Measurements from ENCODE around the gene EPHB1. TPM values are rescaled to one million over a fixed set of nuclear protein-coding genes. Genes with fewer than 3 reads are reported as not detected.

The EPHB1 gene
- total RNA-seq, 1 donor = 0.36 TPM

DNA sequence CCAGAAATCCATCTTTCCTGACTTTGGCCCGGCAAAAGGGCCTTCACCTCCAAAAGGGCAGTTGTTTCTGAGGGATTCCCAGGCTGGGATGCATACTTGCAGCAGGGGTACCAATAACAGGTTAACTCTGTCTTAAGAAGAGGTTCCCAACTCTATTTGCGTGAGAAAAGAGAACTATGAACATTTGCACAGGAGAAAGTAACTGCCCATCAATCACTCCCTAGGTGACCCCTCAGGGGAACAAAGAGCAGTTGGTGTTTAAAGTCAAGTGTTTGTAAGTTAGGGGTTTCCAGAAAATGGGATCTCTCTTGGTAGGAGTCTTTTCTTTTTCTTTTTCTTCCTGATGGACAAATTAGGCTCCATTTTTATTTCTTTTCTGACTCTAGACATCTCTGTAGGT lies 97.3 kb downstream of the EPHB1 start:
- Histone ChIP-seq H4K20me1 (ENCODE audit: insufficient read depth, low read length) (no peaks in the 10 kb centered on the region), H3K4me2 (ENCODE audit: insufficient read depth, low read length) (no peak overlapping the region), H3K4me1 (ENCODE audit: insufficient read depth, low read length) (no peaks in the 10 kb centered on the region), H3K79me2 (ENCODE audit: insufficient read depth, low read length) (no peaks in the 10 kb centered on the region), H3K9me3 (ENCODE audit: low read depth, low read length) (no peaks in the 10 kb centered on the region), H3K27me3 (ENCODE audit: insufficient read depth, low read length) (no peaks in the 10 kb centered on the region), H3K27ac (ENCODE audit: low read depth, low read length) (no peak overlapping the region), H3K4me3 (ENCODE audit: insufficient read depth, low read length) (no peak overlapping the region), H3K36me3 (ENCODE audit: insufficient read depth, low read length) (no peaks in the 10 kb centered on the region), H2AFZ (ENCODE audit: low read length) (no peak overlapping the region)
- TF ChIP-seq, protein P1, sequence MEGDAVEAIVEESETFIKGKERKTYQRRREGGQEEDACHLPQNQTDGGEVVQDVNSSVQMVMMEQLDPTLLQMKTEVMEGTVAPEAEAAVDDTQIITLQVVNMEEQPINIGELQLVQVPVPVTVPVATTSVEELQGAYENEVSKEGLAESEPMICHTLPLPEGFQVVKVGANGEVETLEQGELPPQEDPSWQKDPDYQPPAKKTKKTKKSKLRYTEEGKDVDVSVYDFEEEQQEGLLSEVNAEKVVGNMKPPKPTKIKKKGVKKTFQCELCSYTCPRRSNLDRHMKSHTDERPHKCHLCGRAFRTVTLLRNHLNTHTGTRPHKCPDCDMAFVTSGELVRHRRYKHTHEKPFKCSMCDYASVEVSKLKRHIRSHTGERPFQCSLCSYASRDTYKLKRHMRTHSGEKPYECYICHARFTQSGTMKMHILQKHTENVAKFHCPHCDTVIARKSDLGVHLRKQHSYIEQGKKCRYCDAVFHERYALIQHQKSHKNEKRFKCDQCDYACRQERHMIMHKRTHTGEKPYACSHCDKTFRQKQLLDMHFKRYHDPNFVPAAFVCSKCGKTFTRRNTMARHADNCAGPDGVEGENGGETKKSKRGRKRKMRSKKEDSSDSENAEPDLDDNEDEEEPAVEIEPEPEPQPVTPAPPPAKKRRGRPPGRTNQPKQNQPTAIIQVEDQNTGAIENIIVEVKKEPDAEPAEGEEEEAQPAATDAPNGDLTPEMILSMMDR (IDR thresholded peaks at IDR 0.05; ENCODE audit: extremely low read depth, low read depth, low read length) = no peak
- no peak for DNase-seq (ENCODE audit: insufficient read length, low spot score, missing footprints)

DNA sequence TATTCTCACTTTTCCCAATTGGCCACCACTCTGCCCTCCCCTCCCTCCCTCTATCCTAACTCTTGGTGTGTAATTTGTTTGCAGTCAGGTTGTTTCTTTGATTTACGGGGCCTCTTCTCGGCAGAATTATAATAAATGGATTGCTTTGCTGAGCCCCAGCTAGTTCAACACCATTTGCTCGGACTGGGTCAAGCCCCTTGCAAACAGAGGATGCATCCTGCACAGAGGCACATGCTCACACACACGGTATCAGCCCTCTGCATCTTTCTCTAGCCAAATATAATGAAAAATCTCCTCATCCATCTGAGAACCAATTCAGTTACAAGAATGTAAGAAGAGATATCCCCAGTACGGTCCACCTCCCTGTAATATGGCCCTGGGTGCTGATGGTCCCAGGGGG lies 97.7 kb downstream of the EPHB1 start:
- Histone ChIP-seq H3K4me2 (ENCODE audit: insufficient read depth, low read length) (no peak overlapping the region), H3K27ac (ENCODE audit: low read depth, low read length) (no peak overlapping the region), H3K9me3 (ENCODE audit: low read depth, low read length) (no peaks in the 10 kb centered on the region), H3K27me3 (ENCODE audit: insufficient read depth, low read length) (no peaks in the 10 kb centered on the region), H3K36me3 (ENCODE audit: insufficient read depth, low read length) (no peaks in the 10 kb centered on the region), H3K79me2 (ENCODE audit: insufficient read depth, low read length) (no peaks in the 10 kb centered on the region), H3K4me3 (ENCODE audit: insufficient read depth, low read length) (no peak overlapping the region), H4K20me1 (ENCODE audit: insufficient read depth, low read length) (no peaks in the 10 kb centered on the region), H2AFZ (ENCODE audit: low read length) (no peak overlapping the region), H3K4me1 (ENCODE audit: insufficient read depth, low read length) (no peaks in the 10 kb centered on the region)
- TF ChIP-seq, protein P1 (IDR thresholded peaks at IDR 0.05; ENCODE audit: extremely low read depth, low read depth, low read length) = no peak
- no peak for DNase-seq (ENCODE audit: insufficient read length, low spot score, missing footprints)

DNA sequence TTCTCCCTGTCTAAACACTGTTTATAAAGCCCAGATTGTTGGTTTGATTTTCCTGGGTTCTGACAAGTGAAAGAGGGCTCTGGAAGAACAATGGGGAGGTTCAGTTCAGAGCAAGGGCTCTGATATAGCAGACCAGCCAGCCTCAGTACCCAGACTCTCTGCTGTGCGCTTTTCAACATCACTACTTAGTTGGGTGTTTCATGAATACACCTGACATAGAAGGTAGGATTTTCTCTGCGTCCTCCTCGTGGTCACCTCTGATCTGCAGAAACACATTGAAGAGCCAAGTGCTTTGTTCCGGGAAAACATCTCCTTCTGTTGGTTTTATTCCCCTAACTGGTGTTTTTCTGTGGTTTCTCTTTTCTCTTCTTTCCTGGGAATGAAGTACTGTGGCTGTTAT lies 99.5 kb downstream of the EPHB1 start:
- Histone ChIP-seq H3K4me1 (ENCODE audit: insufficient read depth, low read length) (no peaks in the 10 kb centered on the region), H3K79me2 (ENCODE audit: insufficient read depth, low read length) (no peaks in the 10 kb centered on the region), H3K4me2 (ENCODE audit: insufficient read depth, low read length) (no peak overlapping the region), H2AFZ (ENCODE audit: low read length) (no peak overlapping the region), H3K27ac (ENCODE audit: low read depth, low read length) (no peak overlapping the region), H3K27me3 (ENCODE audit: insufficient read depth, low read length) (no peaks in the 10 kb centered on the region), H3K36me3 (ENCODE audit: insufficient read depth, low read length) (no peaks in the 10 kb centered on the region), H3K9me3 (ENCODE audit: low read depth, low read length) (no peaks in the 10 kb centered on the region), H3K4me3 (ENCODE audit: insufficient read depth, low read length) (no peak overlapping the region), H4K20me1 (ENCODE audit: insufficient read depth, low read length) (no peaks in the 10 kb centered on the region)
- no peak for DNase-seq (ENCODE audit: insufficient read length, low spot score, missing footprints)
- TF ChIP-seq, protein P1 (IDR thresholded peaks at IDR 0.05; ENCODE audit: extremely low read depth, low read depth, low read length) = no peak

DNA sequence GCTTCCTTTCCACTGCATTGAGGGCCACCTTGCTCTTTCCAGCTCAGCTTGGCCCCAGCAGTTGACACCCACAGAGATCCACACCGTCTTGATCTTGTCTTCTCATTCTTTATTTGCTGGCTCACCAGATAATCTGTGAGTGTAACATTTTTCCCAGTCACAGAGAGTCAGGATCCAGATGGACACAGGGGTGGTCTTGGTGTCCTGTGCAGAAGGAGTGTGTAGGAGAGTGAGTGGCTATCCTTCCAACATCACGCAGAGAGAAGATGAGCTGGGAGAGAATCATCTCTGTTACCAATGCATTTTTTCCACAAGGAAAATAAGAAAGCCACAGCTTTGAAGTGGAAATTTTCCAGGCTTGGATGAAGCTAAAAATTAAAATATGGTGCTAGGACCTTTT lies 100.1 kb downstream of the EPHB1 start:
- Histone ChIP-seq H3K79me2 (ENCODE audit: insufficient read depth, low read length) (no peaks in the 10 kb centered on the region), H3K27ac (ENCODE audit: low read depth, low read length) (no peak overlapping the region), H3K36me3 (ENCODE audit: insufficient read depth, low read length) (no peaks in the 10 kb centered on the region), H3K4me3 (ENCODE audit: insufficient read depth, low read length) (no peak overlapping the region), H3K9me3 (ENCODE audit: low read depth, low read length) (no peaks in the 10 kb centered on the region), H2AFZ (ENCODE audit: low read length) (no peak overlapping the region), H3K4me2 (ENCODE audit: insufficient read depth, low read length) (no peak overlapping the region), H4K20me1 (ENCODE audit: insufficient read depth, low read length) (no peaks in the 10 kb centered on the region), H3K27me3 (ENCODE audit: insufficient read depth, low read length) (no peaks in the 10 kb centered on the region), H3K4me1 (ENCODE audit: insufficient read depth, low read length) (no peaks in the 10 kb centered on the region)
- DNase-seq (ENCODE audit: insufficient read length, low spot score, missing footprints) = no peak
- TF ChIP-seq, protein P1 (IDR thresholded peaks at IDR 0.05; ENCODE audit: extremely low read depth, low read depth, low read length) = no peak

Data from osteoblast (primary cell).